ENCODE measurements around the gene SOX6.
A peak's percentile ranks its signal among the peaks of the same experiment; 100 is the strongest.

SOX6 gene

DNA sequence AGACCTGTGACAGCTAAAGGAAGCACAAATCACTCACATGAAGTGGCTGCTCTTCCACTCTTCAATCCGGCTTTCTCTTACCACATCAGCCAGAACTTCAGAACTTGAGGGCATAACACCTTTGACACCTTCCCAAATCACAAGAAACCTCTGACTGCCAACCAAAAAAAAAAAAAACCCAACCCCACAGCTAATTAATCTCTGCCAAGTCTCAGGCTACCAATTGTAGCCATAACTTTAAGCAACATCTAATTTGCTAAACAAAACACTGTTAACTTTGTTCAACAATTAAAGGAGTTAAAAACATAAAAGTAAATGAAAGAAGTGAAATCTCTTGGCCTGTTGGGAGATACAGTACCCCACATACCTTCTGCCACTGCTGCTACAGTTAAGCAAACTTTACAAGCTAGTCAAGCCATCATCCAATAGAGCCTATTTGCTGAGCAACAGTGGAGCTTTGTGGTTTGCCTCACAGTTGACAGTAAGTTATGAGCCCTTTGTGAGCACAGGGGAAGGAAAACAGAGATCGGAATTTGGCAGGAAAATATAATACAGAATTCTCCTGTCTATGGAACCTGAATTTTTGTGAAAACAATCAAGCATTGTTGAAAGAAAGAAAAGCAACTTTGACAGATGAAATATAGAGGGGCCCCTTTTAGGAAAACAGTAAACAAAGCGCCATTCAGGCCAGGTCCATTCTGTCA is at the start of gene SOX6:
SOX6 (minus strand) TSS at position 490 of the 704 bp plus-strand sequence. CDS start 15,298 bp downstream, outside the sequence.
- no peak within 1 kb of the TSS for H3K4me3 ChIP-seq (ENCODE audit: low read length)
- DNase-seq (ENCODE audit: low read depth): no peak
- TF ChIP-seq, protein P1, sequence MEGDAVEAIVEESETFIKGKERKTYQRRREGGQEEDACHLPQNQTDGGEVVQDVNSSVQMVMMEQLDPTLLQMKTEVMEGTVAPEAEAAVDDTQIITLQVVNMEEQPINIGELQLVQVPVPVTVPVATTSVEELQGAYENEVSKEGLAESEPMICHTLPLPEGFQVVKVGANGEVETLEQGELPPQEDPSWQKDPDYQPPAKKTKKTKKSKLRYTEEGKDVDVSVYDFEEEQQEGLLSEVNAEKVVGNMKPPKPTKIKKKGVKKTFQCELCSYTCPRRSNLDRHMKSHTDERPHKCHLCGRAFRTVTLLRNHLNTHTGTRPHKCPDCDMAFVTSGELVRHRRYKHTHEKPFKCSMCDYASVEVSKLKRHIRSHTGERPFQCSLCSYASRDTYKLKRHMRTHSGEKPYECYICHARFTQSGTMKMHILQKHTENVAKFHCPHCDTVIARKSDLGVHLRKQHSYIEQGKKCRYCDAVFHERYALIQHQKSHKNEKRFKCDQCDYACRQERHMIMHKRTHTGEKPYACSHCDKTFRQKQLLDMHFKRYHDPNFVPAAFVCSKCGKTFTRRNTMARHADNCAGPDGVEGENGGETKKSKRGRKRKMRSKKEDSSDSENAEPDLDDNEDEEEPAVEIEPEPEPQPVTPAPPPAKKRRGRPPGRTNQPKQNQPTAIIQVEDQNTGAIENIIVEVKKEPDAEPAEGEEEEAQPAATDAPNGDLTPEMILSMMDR (IDR thresholded peaks at IDR 0.05; ENCODE audit: insufficient read depth, low read depth, low read length, missing control alignments): no peak

DNA sequence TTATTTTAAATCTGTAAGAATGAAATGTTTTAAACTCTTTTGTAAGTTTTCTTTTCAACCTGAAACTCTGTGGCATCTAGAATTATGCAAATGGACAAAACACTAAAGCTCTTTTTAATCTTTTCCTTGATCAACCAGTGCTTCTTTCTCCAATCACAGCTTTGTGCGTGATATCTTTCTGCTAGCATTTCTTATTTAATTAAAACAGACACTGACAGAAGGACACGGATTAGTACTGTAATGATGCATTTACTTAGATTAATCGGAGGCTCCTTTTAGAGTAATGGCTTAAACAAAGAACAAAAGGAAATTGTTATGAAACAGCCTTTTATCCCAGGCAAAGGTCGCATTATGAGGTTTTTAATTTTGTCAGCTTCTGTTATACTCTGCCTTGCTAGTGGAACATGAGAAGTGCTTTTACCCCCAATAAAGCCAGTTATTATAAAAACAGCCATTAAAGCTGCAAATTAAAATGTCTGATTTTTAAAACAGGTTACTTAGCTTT is 48.5 kb upstream of the SOX6 start:
- DNase-seq (ENCODE audit: low read depth): no peak
- no peak overlapping the region for H3K4me3 ChIP-seq (ENCODE audit: low read length)
- TF ChIP-seq, protein P1 (IDR thresholded peaks at IDR 0.05; ENCODE audit: insufficient read depth, low read depth, low read length, missing control alignments): no peak

DNA sequence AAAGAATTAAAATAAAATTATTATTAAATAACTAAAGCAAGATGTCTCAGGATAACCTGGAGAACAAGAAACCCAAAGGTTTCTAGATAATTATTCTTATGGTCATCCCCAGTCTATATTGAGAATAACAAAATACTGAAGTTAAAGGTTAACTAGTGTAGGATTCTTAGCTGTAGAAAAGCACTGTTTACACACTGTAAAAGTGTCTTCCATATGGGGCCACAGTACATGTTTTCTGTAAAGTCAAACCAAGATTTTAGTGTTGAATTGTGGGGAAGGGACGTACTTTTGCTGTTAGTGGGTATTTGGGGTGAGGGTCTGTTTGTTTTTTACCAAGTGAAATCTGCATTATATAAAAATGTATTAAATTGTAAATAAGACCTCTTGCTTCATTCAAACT is 47.5 kb upstream of the SOX6 start:
- DNase-seq (ENCODE audit: low read depth): no peak
- no peak overlapping the region for H3K4me3 ChIP-seq (ENCODE audit: low read length)
- TF ChIP-seq, protein P1 (IDR thresholded peaks at IDR 0.05; ENCODE audit: insufficient read depth, low read depth, low read length, missing control alignments): no peak

DNA sequence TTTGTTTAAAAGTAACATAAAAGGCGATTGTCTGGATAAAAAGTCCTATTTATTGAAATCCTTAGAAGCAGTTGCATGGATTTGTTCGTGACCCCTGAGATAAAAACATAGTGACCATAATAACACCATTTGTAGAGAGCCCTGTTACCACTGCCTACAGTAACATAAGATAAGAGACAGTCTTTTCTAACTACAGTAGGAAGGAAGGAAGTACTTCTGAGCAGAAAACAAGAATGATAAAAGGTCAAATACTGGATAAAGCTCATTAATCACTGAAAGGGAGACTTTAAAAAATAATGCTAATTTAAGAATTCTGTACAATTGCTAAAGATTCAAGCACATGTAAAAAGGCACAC is 47.1 kb upstream of the SOX6 start:
- TF ChIP-seq, protein P1 (IDR thresholded peaks at IDR 0.05; ENCODE audit: insufficient read depth, low read depth, low read length, missing control alignments): no peak
- no peak for DNase-seq (ENCODE audit: low read depth)
- no peak overlapping the region for H3K4me3 ChIP-seq (ENCODE audit: low read length)

DNA sequence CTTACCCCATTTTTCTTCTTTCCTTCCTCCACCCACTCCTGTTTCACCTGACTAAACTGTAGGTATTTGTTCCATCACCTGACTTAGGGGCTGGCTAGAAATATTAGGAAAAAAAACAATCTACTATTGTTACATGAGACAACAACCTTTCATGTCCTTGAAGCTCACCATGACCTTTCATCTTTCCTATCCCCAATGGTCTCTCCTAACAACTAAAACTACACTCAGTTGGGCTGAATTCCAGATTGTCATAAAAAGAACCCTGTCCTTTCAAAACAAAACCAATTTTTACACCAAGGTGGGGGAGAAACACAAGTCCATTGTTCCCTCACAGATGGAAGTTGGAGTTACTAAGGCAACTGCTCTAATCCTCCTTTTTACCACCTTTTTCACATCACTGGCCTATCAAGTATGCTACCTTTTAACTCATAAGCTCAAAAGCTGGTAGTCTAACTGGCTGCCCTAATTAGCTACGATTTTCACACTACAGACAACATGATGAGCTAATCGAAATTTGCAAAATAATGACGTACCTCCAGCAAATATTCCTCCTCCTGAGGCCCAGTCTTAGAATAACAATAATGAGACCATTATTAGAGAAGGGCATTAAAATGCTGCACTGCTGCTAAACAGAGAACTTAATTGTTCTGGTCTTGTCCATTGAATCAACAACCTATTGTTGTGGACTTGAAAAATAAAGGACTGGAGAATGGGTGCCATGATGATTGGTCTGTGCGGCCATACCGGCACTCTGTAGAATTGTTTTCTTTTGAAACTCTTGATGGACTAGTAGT is 46.5 kb upstream of the SOX6 start:
- TF ChIP-seq, protein P1 (IDR thresholded peaks at IDR 0.05; ENCODE audit: insufficient read depth, low read depth, low read length, missing control alignments): no peak
- peak; percentile 22 for DNase-seq (ENCODE audit: low read depth)
- H3K4me3 ChIP-seq (ENCODE audit: low read length): no peak overlapping the region

DNA sequence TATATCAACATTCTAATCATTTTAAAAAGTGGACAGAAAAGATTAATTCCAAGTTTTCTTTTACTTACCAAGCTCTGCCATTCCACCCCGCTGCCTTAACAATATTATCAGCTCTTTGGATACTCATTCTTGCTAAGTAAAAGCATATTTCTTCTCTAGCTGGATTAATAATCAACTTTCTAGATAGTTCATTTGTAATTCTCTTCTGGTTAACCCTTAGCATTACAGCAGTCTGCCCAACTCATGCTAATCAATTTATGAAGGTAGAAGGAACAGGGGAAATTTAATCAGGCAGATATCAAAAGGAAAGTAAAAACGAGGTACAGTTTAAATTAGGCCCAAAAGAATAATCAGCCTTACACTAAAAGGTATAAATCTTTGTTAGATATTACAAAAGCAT is 41.0 kb upstream of the SOX6 start:
- H3K4me3 ChIP-seq (ENCODE audit: low read length): no peak overlapping the region
- no peak for DNase-seq (ENCODE audit: low read depth)
- TF ChIP-seq, protein P1 (IDR thresholded peaks at IDR 0.05; ENCODE audit: insufficient read depth, low read depth, low read length, missing control alignments): no peak
